HFFc6 (cell line): ENCODE measurements around the gene CLEC11A. TPM values are rescaled to one million over a fixed set of nuclear protein-coding genes. Genes with fewer than 3 reads are reported as not detected.

Experiments used
- DNase-seq: peaks from one replicate; pipeline ENCODE4 v3.0.0-alpha.2; 2018
- H3K27ac Mint-ChIP-seq: 2 replicates; pipeline ENCODE4 v1.8.0; 2020; ENCODE audit warnings: mild to moderate bottlenecking, mixed read lengths
- H3K27me3 Mint-ChIP-seq: 2 replicates; pipeline ENCODE4 v1.8.0; 2021; ENCODE audit warnings: mild to moderate bottlenecking, moderate library complexity, mixed read lengths; ENCODE audit not compliant: insufficient read depth
- H3K36me3 Mint-ChIP-seq: 2 replicates; pipeline ENCODE4 v1.8.0; 2021; ENCODE audit warnings: low read depth, mixed read lengths
- H3K4me1 Mint-ChIP-seq: 2 replicates; pipeline ENCODE4 v1.8.0; 2020; ENCODE audit warnings: low read depth, mixed read lengths
- H3K4me3 Mint-ChIP-seq: 2 replicates; pipeline ENCODE4 v1.8.0; 2020; ENCODE audit warnings: mild to moderate bottlenecking, moderate library complexity, mixed read lengths
- H3K9me3 Mint-ChIP-seq: 2 replicates; pipeline ENCODE4 v1.8.0; 2020; ENCODE audit warnings: mild to moderate bottlenecking, mixed read lengths
- total RNA-seq, 6 experiments: library from RNA; stranded (reverse); fragmentation: NEBNext Ultra II Directional; extraction: Animal tissue kit (Norgen Biotek cat#: 25700); gene quantifications; 2 replicates in 1 of 6; 3 replicates in 5 of 6; pipeline ENCODE4 v1.2.3, GENCODE V29; 2021
- TF ChIP-seq, protein P1 (sequence below): fragments of 200-600 bp; sonication (generic); IDR thresholded peaks from 2 replicates; pipeline ENCODE4 v1.5.0; 2021; ENCODE audit warnings: antibody characterized with exemption, mild to moderate bottlenecking

CLEC11A gene
- total RNA-seq, 6 experiments from 2014 or later, result 140 to 182 (median 164) TPM

DNA sequence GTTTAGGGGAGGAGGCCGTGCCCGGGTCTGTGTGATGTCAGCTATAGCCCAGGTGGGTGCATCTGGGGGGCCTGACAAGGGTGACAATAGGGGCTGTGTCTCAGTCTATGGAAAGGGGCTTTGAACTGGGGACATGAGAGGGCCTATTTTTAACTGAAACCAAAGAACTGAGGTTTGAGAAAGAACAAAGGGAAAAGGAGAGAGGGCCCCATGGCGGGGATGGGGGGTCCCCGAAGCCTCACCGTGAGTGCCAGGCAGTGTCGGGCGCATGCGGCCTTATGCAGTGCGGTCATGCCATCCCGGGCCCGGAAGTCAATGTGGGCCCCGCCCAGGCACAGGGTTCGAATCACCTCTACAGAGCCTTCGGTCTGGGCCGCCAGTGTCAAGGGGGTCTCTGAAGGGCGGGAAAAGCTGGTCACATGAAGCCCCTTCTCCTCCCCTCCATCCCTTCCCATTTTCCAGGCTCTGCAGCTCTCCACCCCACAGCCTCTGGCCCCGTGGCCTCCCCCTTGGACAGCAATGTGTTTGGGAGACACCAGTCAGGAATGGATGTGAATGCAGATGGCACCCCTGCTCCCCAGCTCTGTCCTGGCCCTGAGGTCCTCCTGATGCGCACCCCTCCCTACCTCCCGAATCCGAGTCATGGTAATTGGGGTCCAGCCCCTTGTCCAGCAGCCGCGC is 9.5 kb upstream of the CLEC11A start:
- Mint-ChIP-seq H3K4me1 (no peaks in the 10 kb centered on the region), H3K27me3 (peaks cover 8% of the 10 kb centered on the region), H3K36me3 (no peaks in the 10 kb centered on the region), H3K27ac (no peak overlapping the region), H3K9me3 (no peaks in the 10 kb centered on the region), H3K4me3 (no peak overlapping the region)
- DNase-seq, result no peak
- TF ChIP-seq, protein P1, sequence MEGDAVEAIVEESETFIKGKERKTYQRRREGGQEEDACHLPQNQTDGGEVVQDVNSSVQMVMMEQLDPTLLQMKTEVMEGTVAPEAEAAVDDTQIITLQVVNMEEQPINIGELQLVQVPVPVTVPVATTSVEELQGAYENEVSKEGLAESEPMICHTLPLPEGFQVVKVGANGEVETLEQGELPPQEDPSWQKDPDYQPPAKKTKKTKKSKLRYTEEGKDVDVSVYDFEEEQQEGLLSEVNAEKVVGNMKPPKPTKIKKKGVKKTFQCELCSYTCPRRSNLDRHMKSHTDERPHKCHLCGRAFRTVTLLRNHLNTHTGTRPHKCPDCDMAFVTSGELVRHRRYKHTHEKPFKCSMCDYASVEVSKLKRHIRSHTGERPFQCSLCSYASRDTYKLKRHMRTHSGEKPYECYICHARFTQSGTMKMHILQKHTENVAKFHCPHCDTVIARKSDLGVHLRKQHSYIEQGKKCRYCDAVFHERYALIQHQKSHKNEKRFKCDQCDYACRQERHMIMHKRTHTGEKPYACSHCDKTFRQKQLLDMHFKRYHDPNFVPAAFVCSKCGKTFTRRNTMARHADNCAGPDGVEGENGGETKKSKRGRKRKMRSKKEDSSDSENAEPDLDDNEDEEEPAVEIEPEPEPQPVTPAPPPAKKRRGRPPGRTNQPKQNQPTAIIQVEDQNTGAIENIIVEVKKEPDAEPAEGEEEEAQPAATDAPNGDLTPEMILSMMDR, result no peak

DNA sequence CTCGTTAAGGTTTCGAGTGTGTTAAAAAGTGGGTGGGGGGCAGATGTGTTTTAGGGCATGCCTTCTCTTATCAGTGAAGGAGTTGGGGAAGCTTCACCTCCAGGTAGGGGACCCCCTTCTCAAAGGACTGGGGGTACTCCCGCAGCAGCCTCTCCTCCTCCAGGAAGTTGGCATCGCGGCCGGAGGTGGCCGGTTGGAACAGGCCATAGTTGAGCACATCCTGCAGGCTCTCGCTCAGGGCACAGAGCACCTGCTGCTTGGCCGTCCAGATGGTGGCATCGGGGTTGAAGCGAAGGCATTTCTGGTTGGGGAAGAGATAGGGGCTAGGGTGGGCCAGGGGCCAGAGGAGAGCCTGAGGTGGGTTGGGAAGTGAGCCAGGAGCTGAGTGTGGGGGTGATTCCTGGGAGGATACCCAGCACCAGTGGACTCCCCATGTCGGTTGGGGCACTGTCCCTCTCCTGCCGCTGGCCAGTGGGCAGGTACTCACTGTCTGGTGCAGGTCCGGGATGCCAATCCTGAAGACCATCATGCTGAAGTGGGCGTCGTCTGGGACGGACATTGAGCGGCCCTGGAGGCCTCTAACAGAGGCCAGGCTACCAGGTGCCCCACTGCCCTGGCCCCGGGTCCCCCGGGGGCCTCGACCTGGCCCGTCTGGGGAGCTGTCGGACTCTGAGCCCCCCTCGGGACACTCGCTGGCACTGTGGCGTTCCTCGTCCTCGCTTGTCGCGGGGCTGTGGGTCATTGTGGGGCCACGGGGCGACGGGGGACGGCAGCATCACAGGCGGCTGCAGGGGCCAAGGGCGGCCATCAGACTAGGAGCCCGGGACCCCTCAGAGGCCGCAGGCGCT is 6.8 kb upstream of the CLEC11A start:
- no peak for DNase-seq
- TF ChIP-seq, protein P1, result no peak
- Mint-ChIP-seq H3K4me3 (no peak overlapping the region), H3K36me3 (no peaks in the 10 kb centered on the region), H3K4me1 (peaks cover 15% of the 10 kb centered on the region), H3K27me3 (peaks cover 6% of the 10 kb centered on the region; the same call in 1 of the 2 replicates), H3K27ac (no peak overlapping the region), H3K9me3 (no peaks in the 10 kb centered on the region)

DNA sequence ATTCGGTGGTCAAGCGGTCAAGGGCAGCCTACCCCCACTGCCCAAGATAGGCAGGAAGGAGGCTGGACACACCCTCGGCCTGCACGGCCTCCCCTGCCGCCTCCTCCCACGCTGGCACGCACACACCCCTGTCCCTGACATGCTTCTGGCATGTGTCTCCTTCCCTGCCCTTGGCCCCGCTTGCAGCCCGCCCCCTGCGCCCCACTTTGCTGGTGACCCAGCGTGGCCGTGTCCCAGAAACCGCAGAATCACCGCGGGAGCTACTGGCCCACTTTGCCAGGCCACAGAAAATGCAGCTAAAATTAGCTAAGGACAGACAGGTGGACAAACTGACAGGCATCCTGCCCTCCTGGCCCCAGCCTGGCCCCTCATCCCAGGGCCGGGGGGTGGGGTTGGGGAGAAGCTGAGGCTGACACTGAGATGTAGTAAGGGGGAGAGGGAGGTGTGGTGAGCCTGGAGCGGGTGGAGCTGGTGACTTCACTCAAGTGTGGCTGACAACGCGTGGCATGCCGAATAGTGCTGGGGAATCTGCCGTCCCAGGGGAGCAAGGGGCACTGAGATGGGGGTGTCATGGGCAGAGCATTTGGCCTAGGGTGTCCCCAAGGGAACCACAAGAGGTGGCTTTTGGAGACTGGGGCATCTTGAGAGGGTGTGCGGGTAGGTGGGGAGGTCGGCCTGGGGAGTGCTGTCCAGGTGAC is 6.0 kb upstream of the CLEC11A start:
- TF ChIP-seq, protein P1, result no peak
- no peaks in the 10 kb centered on the region for H3K36me3 Mint-ChIP-seq
- H3K9me3 Mint-ChIP-seq, result no peaks in the 10 kb centered on the region
- H3K27me3 Mint-ChIP-seq, result peaks cover 6% of the 10 kb centered on the region; the same call in 1 of the 2 replicates
- H3K4me3 Mint-ChIP-seq, result peak overlapping the region; percentile 37; the same call in 1 of the 2 replicates
- no peak overlapping the region for H3K27ac Mint-ChIP-seq
- H3K4me1 Mint-ChIP-seq, result peaks cover 23% of the 10 kb centered on the region
- no peak for DNase-seq

DNA sequence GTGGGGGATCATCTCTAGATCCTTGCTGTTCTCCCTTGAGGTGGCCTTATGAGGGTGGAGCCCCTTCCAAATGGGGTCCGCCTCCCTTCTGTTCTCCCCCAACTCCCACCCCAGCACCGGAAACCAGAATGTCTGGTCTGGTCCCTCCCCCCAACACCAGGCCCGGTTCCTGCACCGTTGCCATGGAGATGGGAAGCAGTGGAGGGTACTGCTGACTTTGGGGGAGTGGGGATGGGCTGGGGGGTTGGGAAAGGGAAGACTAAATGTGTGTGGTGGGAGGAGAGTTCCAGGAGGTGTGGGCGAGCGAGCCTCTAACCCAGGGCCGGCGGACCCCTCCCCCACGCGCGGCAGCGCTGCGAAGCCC is 5.3 kb upstream of the CLEC11A start:
- peak overlapping the region; percentile 37; the same call in 1 of the 2 replicates for H3K4me3 Mint-ChIP-seq
- peaks cover 30% of the 10 kb centered on the region for H3K4me1 Mint-ChIP-seq
- H3K9me3 Mint-ChIP-seq, result no peaks in the 10 kb centered on the region
- H3K27me3 Mint-ChIP-seq, result peaks cover 6% of the 10 kb centered on the region; the same call in 1 of the 2 replicates
- TF ChIP-seq, protein P1, result no peak
- no peaks in the 10 kb centered on the region for H3K36me3 Mint-ChIP-seq
- no peak for DNase-seq
- H3K27ac Mint-ChIP-seq, result no peak overlapping the region

DNA sequence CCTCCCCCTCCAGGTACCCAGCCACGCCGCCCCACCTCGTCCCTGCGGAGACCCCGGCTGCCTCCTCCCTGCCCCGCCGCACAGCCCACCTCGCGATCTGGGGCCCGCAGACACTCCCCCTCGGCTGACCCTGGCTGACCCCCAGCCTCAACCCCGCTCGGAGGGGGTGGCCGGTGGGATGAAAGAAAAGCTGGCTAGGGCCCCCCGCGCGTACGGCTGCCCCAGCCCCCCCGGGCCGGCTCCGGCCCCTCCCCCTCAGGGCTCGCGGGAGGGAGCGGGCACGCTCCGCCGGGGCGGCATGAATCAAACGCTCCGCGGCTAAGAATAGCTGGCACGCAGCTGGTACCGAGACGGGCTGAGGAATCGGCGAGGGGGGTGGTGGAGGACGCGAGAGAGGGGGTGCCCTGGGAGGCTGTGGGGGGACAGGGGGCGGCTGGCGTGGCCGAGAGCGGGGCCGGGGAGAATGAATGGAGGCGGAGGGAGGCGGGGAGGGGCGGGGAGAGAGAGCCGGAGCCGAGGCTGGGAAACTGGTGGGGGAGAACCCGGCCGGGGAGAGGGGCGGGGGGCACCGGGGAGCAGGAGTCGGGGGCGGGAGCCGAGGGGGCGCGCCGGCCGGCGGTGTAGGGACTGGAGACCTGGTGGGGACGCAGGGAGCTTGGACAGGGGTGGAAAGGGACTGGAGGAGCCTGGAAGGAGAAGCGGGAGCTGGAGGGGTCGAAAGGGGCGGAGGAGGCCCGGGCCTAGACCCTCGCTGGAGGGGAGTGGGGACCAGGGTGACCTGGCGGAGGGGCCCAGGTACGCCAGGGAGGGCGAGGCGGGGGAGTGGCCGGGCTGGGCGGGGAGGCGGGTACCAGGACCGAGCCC is 4.7 kb upstream of the CLEC11A start:
- Mint-ChIP-seq H3K9me3 (no peaks in the 10 kb centered on the region), H3K4me3 (peak overlapping the region; percentile 70), H3K27me3 (peaks cover 3% of the 10 kb centered on the region; the same call in 1 of the 2 replicates), H3K27ac (no peak overlapping the region), H3K36me3 (no peaks in the 10 kb centered on the region), H3K4me1 (peaks cover 34% of the 10 kb centered on the region)
- no peak for DNase-seq
- TF ChIP-seq, protein P1, result no peak
